A673 (cell line): ENCODE measurements around the gene CPA1.

Source experiments
- CTCF ChIP-seq: fragments of 300-800, 200-600 bp; sonication (generic); conservative IDR thresholded peaks from 2 replicates; pipeline ENCODE4 v1.5.1; 2017; ENCODE audit warnings: low read depth, mild to moderate bottlenecking, antibody characterized with exemption, low read length, moderate library complexity, mixed read lengths
- EZH2 ChIP-seq: fragments of 200-600 bp; sonication (generic); IDR thresholded peaks from 2 replicates; pipeline ENCODE4 v1.6.1; 2017; ENCODE audit warnings: borderline replicate concordance, low read depth, mild to moderate bottlenecking, mixed read lengths, antibody characterized with exemption, low read length; ENCODE audit not compliant: poor library complexity, severe bottlenecking

GRCh38 chr7:130425796-130426195 is 45.5 kb downstream of the CPA1 start:
- no peak for TF ChIP-seq CTCF
- no peak for TF ChIP-seq EZH2
